ENCODE data around the gene VAPA.
A peak's percentile ranks its signal among the peaks of the same experiment; 100 is the strongest.

- TF ChIP-seq, protein P1, sequence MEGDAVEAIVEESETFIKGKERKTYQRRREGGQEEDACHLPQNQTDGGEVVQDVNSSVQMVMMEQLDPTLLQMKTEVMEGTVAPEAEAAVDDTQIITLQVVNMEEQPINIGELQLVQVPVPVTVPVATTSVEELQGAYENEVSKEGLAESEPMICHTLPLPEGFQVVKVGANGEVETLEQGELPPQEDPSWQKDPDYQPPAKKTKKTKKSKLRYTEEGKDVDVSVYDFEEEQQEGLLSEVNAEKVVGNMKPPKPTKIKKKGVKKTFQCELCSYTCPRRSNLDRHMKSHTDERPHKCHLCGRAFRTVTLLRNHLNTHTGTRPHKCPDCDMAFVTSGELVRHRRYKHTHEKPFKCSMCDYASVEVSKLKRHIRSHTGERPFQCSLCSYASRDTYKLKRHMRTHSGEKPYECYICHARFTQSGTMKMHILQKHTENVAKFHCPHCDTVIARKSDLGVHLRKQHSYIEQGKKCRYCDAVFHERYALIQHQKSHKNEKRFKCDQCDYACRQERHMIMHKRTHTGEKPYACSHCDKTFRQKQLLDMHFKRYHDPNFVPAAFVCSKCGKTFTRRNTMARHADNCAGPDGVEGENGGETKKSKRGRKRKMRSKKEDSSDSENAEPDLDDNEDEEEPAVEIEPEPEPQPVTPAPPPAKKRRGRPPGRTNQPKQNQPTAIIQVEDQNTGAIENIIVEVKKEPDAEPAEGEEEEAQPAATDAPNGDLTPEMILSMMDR (conservative IDR thresholded peaks at IDR 0.05; ENCODE audit: low read length) = peak; percentile 34
- no peak for TF ChIP-seq EZH2phosphoT487 (IDR thresholded peaks at IDR 0.05; ENCODE audit: borderline replicate concordance)
Observed at GRCh38 chr18:10006311-10006893, 92.6 kb downstream of the VAPA start.

Measured in Loucy (cell line).